ENCODE results near the gene NCKAP5.

- TF ChIP-seq CTCF (IDR thresholded peaks at IDR 0.05 in 8 of 11, conservative IDR thresholded peaks at IDR 0.05 in 3 of 11) (no peak), POLR2A (IDR thresholded peaks at IDR 0.05) (no peak), POLR2AphosphoS5 (IDR thresholded peaks at IDR 0.05) (no peak)
These were observed 19.9 kb upstream of the NCKAP5 start for GRCh38 chr2:133588144-133588543.

All from spleen (tissue), 7 donors.